HG03159 (cell line): Measurements from ENCODE around the gene NSUN2.
A peak's percentile ranks its signal among the peaks of the same experiment; 100 is the strongest.
"Not testable (repeated sequence)": the region's sequence is repeated elsewhere in the genome, so short reads cannot be mapped to it uniquely, and the experiment has no call there.

Source experiments
- ATAC-seq: cut with Tn5 transposase; IDR thresholded peaks from one replicate; pipeline ENCODE4 v1.9.1; 2021; ENCODE audit warnings: mild to moderate bottlenecking, moderate library complexity; ENCODE audit not compliant: unreplicated experiment

NSUN2 gene

GRCh38 chr5:6645571-6646362 is 12.9 kb upstream of the NSUN2 start:
- ATAC-seq = not testable (repeated sequence)

DNA sequence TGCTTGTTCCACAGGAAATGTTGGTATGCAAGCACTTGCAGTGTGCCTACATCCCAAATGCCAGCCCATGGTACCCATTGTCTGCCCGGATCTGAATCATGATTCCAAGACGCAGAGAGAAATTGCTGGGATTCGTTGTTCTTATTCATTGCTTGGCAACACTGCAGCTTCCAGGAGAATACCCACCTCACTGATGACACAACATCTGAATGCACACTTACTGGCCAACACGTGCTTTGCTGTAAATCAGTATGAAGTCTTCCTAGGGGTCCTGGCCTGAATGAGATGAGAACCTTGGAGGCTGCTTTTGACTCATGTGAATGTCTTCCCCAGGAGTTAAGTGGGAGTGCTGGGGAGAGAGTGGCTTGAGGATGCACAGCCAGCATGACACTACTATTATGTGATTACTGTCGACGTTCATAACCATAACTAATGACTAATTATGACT is 12.0 kb upstream of the NSUN2 start:
- no peak for ATAC-seq

DNA sequence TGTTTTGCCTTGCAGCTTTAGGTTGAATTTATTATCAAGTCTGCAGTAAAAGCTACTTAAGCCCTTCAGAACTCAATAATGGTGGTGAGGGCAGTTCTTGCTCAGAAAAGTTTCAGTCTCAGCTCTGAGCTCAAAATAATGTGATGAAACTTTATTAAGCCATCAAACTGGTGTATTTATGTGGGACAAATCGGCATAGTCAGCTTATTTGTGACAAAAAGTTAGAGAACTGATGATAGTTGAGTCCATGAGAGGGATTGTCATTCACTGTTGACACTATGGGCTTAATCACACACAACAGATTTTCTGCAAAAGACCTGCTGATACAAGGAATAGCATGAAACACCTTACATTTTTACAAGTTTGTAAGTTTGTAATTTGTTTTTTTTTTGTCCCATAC is 9.8 kb upstream of the NSUN2 start:
- no peak for ATAC-seq

DNA sequence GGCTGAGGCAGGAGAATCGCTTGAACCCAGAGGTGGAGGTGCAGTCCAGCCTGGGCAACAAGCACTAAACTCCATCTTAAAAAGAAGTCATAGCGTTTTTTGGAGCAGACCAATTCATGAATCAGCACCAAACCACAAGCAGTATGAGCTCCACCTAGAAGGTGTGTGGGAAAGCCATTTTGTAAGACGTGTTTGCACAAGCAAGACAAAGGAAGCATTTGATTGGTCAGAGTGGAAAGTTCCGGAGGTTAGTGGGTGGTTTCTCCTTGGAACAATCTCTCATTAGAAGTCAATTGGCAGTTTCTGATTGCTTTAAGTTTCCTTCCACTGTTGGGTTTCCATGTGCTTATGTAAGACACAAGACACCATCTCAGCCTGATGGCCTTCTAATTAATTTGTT is 5.4 kb upstream of the NSUN2 start:
- no peak for ATAC-seq

DNA sequence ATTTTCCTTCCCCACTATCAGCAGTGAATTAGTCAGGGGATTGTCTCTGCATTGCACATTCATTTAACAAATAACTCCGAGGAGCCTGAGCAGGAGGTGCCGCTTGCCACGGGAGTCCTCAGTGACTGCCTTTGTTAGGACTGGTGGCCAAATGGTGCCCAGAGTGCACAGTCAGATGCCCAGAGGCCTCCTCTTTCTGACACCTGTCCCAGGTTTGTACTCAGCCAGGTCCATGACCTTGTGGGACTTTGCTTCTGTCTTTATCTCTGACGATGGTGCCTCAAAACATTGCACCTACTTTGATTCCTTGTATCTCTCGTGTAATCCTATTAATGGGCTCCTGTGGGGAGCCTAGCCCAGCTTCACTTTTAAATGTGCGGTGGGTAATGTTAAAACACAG is 4.7 kb upstream of the NSUN2 start:
- no peak for ATAC-seq

DNA sequence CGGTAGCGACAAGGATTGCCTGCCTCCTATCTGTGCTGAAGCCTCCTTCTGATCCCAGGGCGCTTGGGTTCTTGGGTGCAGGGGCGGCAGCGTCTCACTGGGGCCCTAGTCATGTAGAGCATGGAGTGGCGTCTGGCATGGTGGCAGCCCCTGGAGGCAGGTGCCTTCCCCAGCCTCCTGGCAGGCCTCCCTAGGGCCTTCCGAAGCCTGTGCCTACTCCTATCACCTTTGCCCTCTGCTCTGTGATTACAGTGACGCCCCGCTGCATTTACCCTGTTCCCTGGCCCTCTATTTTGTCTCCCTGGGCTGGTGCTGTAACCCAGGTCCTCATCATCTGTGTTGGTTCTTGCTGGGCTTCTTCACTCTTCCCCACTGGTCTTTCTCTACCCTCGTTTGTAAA is 4.2 kb upstream of the NSUN2 start:
- ATAC-seq = no peak

GRCh38 chr5:6636293-6636692 is 3.4 kb upstream of the NSUN2 start:
- ATAC-seq = no peak

GRCh38 chr5:6634788-6635430 is 2.1 kb upstream of the NSUN2 start:
- ATAC-seq = no peak

DNA sequence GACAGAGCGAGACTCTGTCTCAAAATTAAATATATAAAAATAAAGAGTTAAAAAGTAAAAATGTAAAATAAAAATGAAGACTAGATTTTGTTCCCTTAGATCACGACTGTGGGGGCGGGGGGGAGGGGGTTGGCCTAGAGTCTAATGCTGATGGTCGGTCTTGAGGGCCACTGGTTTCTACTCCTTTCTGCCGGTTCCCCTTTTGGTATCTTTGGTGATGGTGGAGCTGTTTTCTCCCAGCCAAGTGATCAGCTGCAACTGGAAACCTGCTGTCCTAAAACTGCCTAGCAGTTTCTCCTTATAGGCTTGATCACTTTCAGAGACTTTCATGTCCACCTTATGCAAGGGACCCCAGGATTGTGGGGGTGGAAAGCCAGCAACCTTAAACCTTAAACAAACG is 1.5 kb upstream of the NSUN2 start:
- no peak for ATAC-seq

DNA sequence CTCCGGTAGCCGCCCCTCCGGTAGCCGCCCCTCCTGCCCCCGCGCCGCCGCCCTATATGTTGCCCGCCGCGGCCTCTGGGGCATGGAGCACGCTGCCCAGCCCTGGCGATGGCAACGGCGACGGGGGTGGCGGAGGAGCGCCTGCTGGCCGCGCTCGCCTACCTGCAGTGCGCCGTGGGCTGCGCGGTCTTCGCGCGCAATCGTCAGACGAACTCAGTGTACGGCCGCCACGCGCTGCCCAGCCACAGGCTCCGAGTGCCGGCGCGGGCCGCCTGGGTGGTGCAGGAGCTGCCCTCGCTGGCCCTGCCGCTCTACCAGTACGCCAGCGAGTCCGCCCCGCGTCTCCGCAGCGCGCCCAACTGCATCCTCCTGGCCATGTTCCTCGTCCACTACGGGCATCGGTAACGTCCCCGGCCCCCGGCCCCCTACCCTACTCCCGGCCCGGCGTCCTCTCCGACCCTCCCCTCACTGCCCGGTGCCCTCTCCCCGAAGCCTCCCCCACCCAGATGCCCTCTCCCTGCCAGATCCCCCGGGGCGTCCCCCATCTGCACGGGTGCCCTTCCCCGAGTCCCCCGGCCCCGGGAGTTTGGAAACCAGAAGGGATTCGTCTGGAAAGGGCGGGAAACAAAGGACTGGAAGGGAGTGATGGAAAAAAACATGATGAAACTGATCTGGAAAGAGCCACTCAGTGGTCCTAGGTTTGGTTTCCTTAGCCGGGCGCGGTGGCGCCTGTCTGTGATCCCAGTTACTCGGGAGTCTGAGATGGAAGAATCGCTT is 813 bp upstream of the NSUN2 start:
- ATAC-seq = peak; percentile 55

DNA sequence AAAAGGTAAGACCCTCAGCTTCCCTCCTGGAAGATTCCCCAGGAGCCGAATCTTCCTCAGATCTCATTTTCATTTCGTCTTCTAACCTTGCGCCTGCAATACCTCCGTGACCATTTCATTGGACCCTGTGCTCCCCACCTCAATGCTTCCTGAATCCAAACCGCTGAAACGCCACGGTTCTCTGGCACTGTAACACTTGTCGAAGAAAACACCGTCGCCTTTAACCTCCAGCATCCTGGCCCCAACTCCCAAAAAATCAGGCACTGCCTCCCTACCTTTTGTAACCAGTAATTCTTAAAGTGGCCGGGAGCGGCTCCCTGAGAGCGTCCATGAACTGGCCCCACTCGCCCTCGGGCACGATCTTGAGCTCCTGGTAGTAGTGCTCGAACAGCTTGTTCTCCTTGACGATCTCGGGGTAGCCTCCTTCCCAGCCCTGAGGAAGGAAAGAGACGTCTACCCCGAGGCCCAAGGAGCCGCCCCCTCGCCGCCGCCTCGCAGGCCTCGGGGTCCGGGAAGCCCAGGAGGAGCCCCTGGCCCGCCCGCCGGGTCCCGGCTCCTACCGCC is 438 bp downstream of the NSUN2 start:
- peak; percentile 5 for ATAC-seq

DNA sequence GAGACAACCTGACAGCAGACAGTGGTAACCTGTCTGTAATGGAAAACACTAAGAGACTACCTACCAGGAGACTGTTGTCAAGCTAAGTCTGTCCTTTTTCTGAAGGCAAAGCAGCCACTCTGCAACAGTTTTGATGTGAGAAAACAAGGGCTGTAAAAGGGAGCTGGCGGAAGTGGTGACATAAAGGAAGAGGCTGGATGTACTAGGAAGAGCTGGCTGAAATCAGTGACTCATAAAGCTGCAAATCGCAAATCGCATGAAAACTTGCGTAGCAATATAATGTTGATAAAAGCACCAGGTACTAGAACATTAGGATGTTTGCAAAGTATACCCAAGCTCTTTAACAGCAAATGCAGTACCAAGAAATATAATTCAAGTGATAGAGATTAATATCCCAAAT is 1.4 kb downstream of the NSUN2 start:
- no peak for ATAC-seq

DNA sequence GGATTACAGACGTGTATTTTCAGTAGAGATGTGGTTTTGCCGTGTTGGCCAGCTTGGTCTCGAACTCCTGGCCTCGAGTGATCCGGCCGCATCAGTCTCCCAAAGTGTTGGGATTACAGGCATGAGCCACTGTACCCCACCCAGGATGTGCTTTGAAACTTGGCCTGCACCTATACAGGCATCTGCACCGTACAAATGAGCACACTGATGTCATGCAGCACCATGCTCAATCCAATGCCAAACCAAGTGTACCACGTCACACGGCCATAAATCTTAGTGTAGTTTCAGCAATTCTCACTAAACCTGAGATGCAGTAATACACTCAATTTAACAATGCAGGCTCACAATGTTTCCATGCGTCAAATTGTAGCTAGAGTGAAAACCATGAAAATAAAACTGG is 6.3 kb downstream of the NSUN2 start:
- no peak for ATAC-seq

GRCh38 chr5:6623941-6624340 is 8.9 kb downstream of the NSUN2 start:
- ATAC-seq = no peak

DNA sequence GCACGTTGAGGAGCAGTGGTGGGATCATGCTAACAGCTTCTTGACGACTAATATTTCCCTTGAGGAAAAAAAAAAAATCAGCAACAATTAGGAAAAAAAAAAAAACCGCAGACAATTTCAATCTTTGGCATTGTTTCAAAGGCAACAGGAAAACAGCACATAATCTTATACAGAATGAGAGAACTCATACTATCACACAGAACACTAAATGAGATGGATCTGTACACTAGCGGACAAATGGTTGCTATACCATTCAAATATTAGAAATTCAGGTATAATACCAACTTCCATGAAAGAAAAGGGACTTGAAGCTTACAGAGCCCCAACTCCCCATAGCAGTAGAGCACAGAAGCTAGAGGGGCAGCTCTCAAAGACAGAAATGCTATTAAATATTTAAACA is 9.6 kb downstream of the NSUN2 start:
- no peak for ATAC-seq

DNA sequence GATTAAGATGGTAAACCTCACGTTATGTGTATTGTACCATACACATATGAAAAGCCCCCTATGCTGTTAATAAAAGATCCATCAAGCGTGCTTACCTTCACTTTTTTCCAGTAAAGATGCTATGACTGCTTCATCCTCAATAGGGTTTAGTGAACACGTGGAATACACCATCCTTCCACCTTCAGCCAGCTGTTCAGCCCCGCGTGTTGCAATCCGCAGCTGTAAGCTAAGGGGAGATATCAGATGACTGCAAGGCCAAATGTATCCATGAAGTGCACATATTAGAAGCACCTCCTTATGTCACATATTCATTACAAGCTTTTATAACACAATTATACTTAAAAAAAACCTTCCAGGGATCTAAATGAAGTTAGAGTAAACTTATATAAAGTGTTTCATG is 16.2 kb downstream of the NSUN2 start:
- ATAC-seq = no peak

DNA sequence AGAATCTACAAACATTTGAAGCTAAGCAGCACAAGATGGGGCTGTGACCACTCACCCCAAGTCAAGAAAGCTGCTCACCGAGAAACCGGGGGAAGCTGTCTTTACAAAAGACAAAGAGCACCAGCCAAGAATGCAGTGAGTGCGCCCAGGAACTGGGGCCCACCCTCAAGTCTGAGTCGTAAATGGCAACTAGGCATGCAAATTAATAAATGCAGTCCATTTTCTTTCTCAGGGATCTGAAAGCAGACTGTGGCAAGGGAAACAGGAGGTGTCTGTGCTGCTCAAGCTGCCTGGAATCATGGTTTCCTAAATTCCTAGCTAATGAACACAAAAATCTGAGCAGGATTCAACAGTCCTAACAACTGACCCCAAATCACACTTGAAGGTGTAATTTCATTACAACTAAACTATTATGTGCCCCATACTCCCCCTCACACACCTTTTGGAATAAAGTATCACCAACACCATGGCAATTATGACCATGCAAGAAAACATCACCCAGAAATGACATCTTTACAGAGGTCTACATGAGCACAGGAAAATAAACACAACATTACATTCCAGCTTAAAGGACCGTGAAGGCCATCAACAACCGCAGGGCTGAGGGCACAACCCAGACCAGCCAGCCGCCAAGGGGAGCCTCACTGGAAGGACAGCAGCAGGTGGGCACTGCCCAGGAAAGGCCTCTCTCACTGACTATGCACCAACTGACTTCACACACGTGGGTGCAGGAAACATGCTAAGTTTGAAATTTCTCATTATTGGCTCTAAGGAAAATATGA is 17.6 kb downstream of the NSUN2 start:
- ATAC-seq = no peak

GRCh38 chr5:6611334-6612256 is 21.2 kb downstream of the NSUN2 start:
- no peak for ATAC-seq

DNA sequence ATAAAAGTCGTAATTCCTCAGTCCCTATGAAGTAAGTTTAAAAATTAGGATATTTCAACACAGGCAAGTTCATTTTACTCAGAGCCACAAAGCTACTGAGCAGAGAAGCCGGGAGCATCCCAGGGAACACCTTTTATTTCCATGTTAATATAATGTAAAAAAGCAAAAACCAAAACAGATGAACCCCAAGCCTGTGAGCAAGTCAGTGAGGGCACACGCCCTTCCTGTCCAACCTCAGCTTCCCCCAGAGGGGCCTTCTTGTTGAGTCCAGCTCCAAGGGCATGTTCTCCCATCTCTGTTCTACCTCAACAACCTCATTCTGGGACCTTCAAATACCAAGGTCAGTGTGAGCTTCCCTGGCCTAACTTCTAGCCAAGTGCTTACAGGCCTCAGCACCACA is 24.8 kb downstream of the NSUN2 start:
- ATAC-seq = no peak

DNA sequence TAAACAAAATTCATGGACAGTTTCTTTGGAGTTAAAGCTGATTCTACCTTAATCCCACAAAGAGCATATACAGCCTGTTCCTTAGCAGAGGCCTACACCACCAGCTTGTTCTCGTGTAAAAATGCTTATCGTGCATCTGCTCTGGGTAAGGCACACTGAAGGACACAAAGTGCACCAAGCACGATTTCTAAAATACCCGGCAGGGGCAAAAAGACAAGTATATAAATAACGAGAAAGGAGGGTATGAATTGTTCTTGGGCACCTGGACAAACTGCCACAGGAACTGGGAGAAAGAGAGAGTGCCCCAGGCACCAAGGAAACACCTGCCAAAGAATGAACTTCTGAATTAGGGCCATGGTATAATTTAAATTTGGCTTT is 25.3 kb downstream of the NSUN2 start:
- no peak for ATAC-seq
